IPS-15b (cell line): Measurements from ENCODE around the gene SLC22A13.
"Not testable (repeated sequence)": the region's sequence is repeated elsewhere in the genome, so short reads cannot be mapped to it uniquely, and the experiment has no call there.

Experiments used
- H3K27me3 ChIP-seq: one replicate; pipeline ENCODE4 v1.6.1; 2013; ENCODE audit warnings: low read length; ENCODE audit not compliant: control insufficient read depth, insufficient read depth
- H3K36me3 ChIP-seq: one replicate; pipeline ENCODE4 v1.6.1; 2013; ENCODE audit warnings: low read length; ENCODE audit not compliant: control insufficient read depth, insufficient read depth
- H3K4me1 ChIP-seq: one replicate; pipeline ENCODE4 v1.6.1; 2013; ENCODE audit warnings: mild to moderate bottlenecking, low read length; ENCODE audit not compliant: control insufficient read depth, insufficient read depth
- H3K4me3 ChIP-seq: one replicate; pipeline ENCODE4 v1.5.1; 2013; ENCODE audit warnings: low read depth, low read length
- H3K9ac ChIP-seq: one replicate; pipeline ENCODE4 v1.6.1; 2013; ENCODE audit warnings: low read depth, mild to moderate bottlenecking, low read length
- H3K9me3 ChIP-seq: one replicate; pipeline ENCODE4 v1.6.1; 2013; ENCODE audit warnings: mild to moderate bottlenecking, low read length; ENCODE audit not compliant: control insufficient read depth, insufficient read depth

SLC22A13 gene

GRCh38 chr3:38265604-38266307, at the start of gene SLC22A13:
SLC22A13 (plus strand) TSS chr3:38265812; CDS start chr3:38265861, 49 bp downstream.
- H3K27me3 ChIP-seq = no peaks in the 10 kb centered on the region
- no peak within 1 kb of the TSS for H3K9ac ChIP-seq
- H3K4me3 ChIP-seq = no peak within 1 kb of the TSS
- no peaks in the 10 kb centered on the region for H3K36me3 ChIP-seq
- H3K4me1 ChIP-seq = no peaks in the 10 kb centered on the region
- no peaks in the 10 kb centered on the region for H3K9me3 ChIP-seq

- H3K9me3 ChIP-seq = no peaks in the 10 kb centered on the region
- H3K4me3 ChIP-seq = no peak overlapping the region
- H3K9ac ChIP-seq = no peak overlapping the region
- H3K36me3 ChIP-seq = peaks cover 8% of the 10 kb centered on the region
- H3K27me3 ChIP-seq = no peaks in the 10 kb centered on the region
- no peaks in the 10 kb centered on the region for H3K4me1 ChIP-seq
These were observed 45.9 kb upstream of the SLC22A13 start for GRCh38 chr3:38219609-38220197.

- no peak overlapping the region for H3K4me3 ChIP-seq
- H3K27me3 ChIP-seq = no peaks in the 10 kb centered on the region
- no peaks in the 10 kb centered on the region for H3K9me3 ChIP-seq
- H3K9ac ChIP-seq = no peak overlapping the region
- H3K4me1 ChIP-seq = no peaks in the 10 kb centered on the region
- peaks cover 10% of the 10 kb centered on the region for H3K36me3 ChIP-seq
These were observed 44.6 kb upstream of the SLC22A13 start for GRCh38 chr3:38221005-38221404.

- no peak overlapping the region for H3K4me3 ChIP-seq
- H3K4me1 ChIP-seq = no peaks in the 10 kb centered on the region
- H3K9me3 ChIP-seq = no peaks in the 10 kb centered on the region
- no peaks in the 10 kb centered on the region for H3K27me3 ChIP-seq
- no peak overlapping the region for H3K9ac ChIP-seq
- peaks cover 14% of the 10 kb centered on the region for H3K36me3 ChIP-seq
These were observed 43.5 kb upstream of the SLC22A13 start for GRCh38 chr3:38222032-38222634.

- Histone ChIP-seq H3K27me3 (no peaks in the 10 kb centered on the region), H3K9me3 (no peaks in the 10 kb centered on the region), H3K4me1 (no peaks in the 10 kb centered on the region), H3K9ac (no peak overlapping the region), H3K36me3 (peaks cover 14% of the 10 kb centered on the region), H3K4me3 (no peak overlapping the region)
These were observed 41.3 kb upstream of the SLC22A13 start for GRCh38 chr3:38224357-38224756.

GRCh38 chr3:38226273-38226672, 39.3 kb upstream of the SLC22A13 start:
- Histone ChIP-seq H3K9me3 (no peaks in the 10 kb centered on the region), H3K36me3 (peaks cover 14% of the 10 kb centered on the region), H3K4me1 (no peaks in the 10 kb centered on the region), H3K4me3 (no peak overlapping the region), H3K27me3 (no peaks in the 10 kb centered on the region), H3K9ac (no peak overlapping the region)

GRCh38 chr3:38227989-38228388, 37.6 kb upstream of the SLC22A13 start:
- no peaks in the 10 kb centered on the region for H3K4me1 ChIP-seq
- no peaks in the 10 kb centered on the region for H3K27me3 ChIP-seq
- no peak overlapping the region for H3K4me3 ChIP-seq
- H3K9ac ChIP-seq = no peak overlapping the region
- H3K36me3 ChIP-seq = peaks cover 10% of the 10 kb centered on the region
- H3K9me3 ChIP-seq = no peaks in the 10 kb centered on the region

- Histone ChIP-seq H3K9ac (no peak overlapping the region), H3K4me3 (no peak overlapping the region), H3K4me1 (no peaks in the 10 kb centered on the region), H3K27me3 (no peaks in the 10 kb centered on the region), H3K36me3 (peaks cover 10% of the 10 kb centered on the region), H3K9me3 (no peaks in the 10 kb centered on the region)
These were observed 36.6 kb upstream of the SLC22A13 start for GRCh38 chr3:38229036-38229435.

GRCh38 chr3:38232701-38233100, 32.9 kb upstream of the SLC22A13 start:
- Histone ChIP-seq H3K9ac (no peak overlapping the region), H3K4me3 (no peak overlapping the region), H3K27me3 (no peaks in the 10 kb centered on the region), H3K36me3 (no peaks in the 10 kb centered on the region), H3K9me3 (no peaks in the 10 kb centered on the region), H3K4me1 (no peaks in the 10 kb centered on the region)

GRCh38 chr3:38235466-38235865, 30.1 kb upstream of the SLC22A13 start:
- H3K4me1 ChIP-seq = no peaks in the 10 kb centered on the region
- no peak overlapping the region for H3K4me3 ChIP-seq
- H3K36me3 ChIP-seq = no peaks in the 10 kb centered on the region

GRCh38 chr3:38238416-38239008, 27.1 kb upstream of the SLC22A13 start:
- Histone ChIP-seq H3K36me3 (no peaks in the 10 kb centered on the region), H3K4me3 (no peak overlapping the region), H3K9me3 (no peaks in the 10 kb centered on the region), H3K4me1 (no peaks in the 10 kb centered on the region), H3K9ac (no peak overlapping the region), H3K27me3 (no peaks in the 10 kb centered on the region)

More at GRCh38 chr3:38235466-38235865, 30.1 kb upstream of the SLC22A13 start:
- Histone ChIP-seq H3K9me3 (no peaks in the 10 kb centered on the region), H3K9ac (no peak overlapping the region), H3K27me3 (no peaks in the 10 kb centered on the region)

- not testable (repeated sequence) for H3K4me1 ChIP-seq, H3K9ac ChIP-seq, H3K36me3 ChIP-seq, H3K9me3 ChIP-seq, H3K4me3 ChIP-seq, H3K27me3 ChIP-seq
These were observed 22.8 kb upstream of the SLC22A13 start for GRCh38 chr3:38242812-38243211.
